Cardiac muscle cell (in vitro differentiated cells and primary cell): Measurements from ENCODE around the gene LDAF1. TPM values are rescaled to one million over a fixed set of nuclear protein-coding genes. Genes with fewer than 3 reads are reported as not detected.
"Not testable (repeated sequence)": the region's sequence is repeated elsewhere in the genome, so short reads cannot be mapped to it uniquely, and the experiment has no call there.

Experiments used
- DNase-seq, 2 donors: peaks; one replicate each; pipeline versions ENCODE4 v3.0.0 to v3.0.0-alpha.2; 2010 to 2017; ENCODE audit warnings: low read depth in 1 of 2, low spot score in 1 of 2
- H3K27ac ChIP-seq: fragments of 200-600 bp; sonication (generic); 2 replicates; pipeline ENCODE4 v1.5.1; 2016
- H3K27me3 ChIP-seq: fragments of 200-600 bp; sonication (generic); 2 replicates; pipeline ENCODE4 v1.6.0; 2016; ENCODE audit warnings: control low read depth
- H3K36me3 ChIP-seq: fragments of 200-600 bp; sonication (generic); 2 replicates; pipeline ENCODE4 v1.5.1; 2016; ENCODE audit warnings: control low read depth
- H3K4me1 ChIP-seq: fragments of 200-600 bp; sonication (generic); 2 replicates; pipeline ENCODE4 v1.8.1; 2017; ENCODE audit warnings: low read depth, mild to moderate bottlenecking, mixed run types
- H3K4me3 ChIP-seq: fragments of 200-600 bp; sonication (generic); 2 replicates; pipeline ENCODE4 v1.5.1; 2016; ENCODE audit warnings: mild to moderate bottlenecking
- H3K9me3 ChIP-seq: fragments of 200-600 bp; sonication (generic); 2 replicates; pipeline ENCODE4 v1.5.1; 2017; ENCODE audit warnings: low read depth, mild to moderate bottlenecking, control low read depth
- polyA plus RNA-seq: library from polyadenylated mRNA; unstranded; fragments of >200 nt; fragmentation: Nextera tagmentation; extraction: Ambion mirVana; gene quantifications from 2 replicates; pipeline ENCODE4 v1.2.1, GENCODE V29; 2016
- total RNA-seq: library from RNA; depleted of rRNA; stranded (reverse); fragments of >200 nt; gene quantifications from 2 replicates; pipeline ENCODE4 v1.2.3, GENCODE V29; 2016
- TF ChIP-seq, protein P1 (sequence below): IDR thresholded peaks from 2 replicates; pipeline ENCODE4 v1.5.1; 2012; ENCODE audit warnings: low read depth, mild to moderate bottlenecking, low read length

The LDAF1 gene
- total and polyA plus RNA-seq, 2 experiments from 2014 or later: 14.3 to 20.7 TPM

DNA sequence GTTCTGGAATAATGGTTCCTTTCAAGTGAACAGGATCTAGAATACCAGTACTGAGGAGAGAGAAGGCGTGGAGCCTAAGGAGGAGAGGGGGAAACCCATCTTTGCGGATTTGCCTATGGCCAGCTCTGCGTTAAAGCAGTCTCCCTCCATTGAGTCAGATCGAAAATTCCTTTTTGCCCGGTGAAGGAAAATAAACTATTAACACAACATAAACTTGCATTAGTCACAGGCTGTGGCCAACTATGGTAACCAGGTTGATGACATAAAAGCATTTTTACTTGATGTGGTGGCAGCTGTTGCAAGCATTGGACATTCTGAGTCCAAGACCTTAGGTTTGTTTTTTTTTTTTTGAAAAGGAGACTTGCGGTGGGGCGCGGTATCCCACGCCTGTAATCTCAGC is 8.9 kb downstream of the LDAF1 start:
- TF ChIP-seq, protein P1, sequence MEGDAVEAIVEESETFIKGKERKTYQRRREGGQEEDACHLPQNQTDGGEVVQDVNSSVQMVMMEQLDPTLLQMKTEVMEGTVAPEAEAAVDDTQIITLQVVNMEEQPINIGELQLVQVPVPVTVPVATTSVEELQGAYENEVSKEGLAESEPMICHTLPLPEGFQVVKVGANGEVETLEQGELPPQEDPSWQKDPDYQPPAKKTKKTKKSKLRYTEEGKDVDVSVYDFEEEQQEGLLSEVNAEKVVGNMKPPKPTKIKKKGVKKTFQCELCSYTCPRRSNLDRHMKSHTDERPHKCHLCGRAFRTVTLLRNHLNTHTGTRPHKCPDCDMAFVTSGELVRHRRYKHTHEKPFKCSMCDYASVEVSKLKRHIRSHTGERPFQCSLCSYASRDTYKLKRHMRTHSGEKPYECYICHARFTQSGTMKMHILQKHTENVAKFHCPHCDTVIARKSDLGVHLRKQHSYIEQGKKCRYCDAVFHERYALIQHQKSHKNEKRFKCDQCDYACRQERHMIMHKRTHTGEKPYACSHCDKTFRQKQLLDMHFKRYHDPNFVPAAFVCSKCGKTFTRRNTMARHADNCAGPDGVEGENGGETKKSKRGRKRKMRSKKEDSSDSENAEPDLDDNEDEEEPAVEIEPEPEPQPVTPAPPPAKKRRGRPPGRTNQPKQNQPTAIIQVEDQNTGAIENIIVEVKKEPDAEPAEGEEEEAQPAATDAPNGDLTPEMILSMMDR: no peak
- Histone ChIP-seq H3K27me3 (no peaks in the 10 kb centered on the region), H3K36me3 (peaks cover 5% of the 10 kb centered on the region), H3K4me3 (no peak overlapping the region), H3K9me3 (no peaks in the 10 kb centered on the region), H3K4me1 (no peaks in the 10 kb centered on the region), H3K27ac (no peak overlapping the region)
- DNase-seq: no peak

DNA sequence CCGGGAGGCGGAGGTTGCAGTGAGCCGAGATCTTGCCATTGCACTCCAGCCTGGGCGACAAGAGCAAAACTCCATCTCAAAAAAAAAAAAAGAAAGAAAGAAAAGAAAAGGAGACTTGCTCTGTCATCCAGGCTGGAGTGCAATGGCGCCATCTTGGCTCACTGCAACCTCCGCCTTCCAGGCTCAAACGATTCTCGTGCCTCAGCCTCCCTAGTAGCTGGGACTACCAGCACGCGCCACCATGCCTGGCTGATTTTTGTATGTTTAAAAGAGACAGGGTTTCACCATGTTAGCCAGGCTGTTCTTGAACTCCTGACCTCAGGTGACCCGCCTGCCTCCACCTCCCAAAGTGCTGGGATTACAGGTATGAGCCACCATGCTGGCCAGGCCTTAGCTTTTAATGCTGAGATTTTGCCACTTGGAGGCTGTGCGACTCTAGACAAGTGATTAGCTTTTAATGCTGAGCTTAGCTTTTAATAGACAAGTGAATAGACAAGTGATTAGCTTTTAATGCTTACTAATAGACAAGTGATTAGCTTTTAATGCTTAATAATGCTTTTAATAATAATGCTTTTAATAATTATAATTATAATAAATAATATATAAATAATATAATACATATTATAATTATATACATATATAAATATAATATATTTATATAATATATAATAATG is 9.6 kb downstream of the LDAF1 start:
- H3K4me1 ChIP-seq: no peaks in the 10 kb centered on the region
- H3K9me3 ChIP-seq: no peaks in the 10 kb centered on the region
- TF ChIP-seq, protein P1: no peak
- H3K4me3 ChIP-seq: no peak overlapping the region
- no peak overlapping the region for H3K27ac ChIP-seq
- H3K27me3 ChIP-seq: no peaks in the 10 kb centered on the region
- no peak for DNase-seq
- H3K36me3 ChIP-seq: peaks cover 5% of the 10 kb centered on the region

- peaks cover 7% of the 10 kb centered on the region for H3K36me3 ChIP-seq
- no peaks in the 10 kb centered on the region for H3K27me3 ChIP-seq
- H3K27ac ChIP-seq: no peak overlapping the region
- no peak for DNase-seq
- H3K9me3 ChIP-seq: no peaks in the 10 kb centered on the region
- H3K4me3 ChIP-seq: no peak overlapping the region
- TF ChIP-seq, protein P1: no peak
- H3K4me1 ChIP-seq: no peaks in the 10 kb centered on the region
These were observed 10.9 kb downstream of the LDAF1 start for GRCh38 chr16:21169249-21169981.

GRCh38 chr16:21170116-21170515 is 11.6 kb downstream of the LDAF1 start:
- not testable (repeated sequence) for H3K4me1 ChIP-seq, H3K36me3 ChIP-seq, H3K4me3 ChIP-seq, H3K27me3 ChIP-seq, H3K9me3 ChIP-seq, DNase-seq, H3K27ac ChIP-seq

DNA sequence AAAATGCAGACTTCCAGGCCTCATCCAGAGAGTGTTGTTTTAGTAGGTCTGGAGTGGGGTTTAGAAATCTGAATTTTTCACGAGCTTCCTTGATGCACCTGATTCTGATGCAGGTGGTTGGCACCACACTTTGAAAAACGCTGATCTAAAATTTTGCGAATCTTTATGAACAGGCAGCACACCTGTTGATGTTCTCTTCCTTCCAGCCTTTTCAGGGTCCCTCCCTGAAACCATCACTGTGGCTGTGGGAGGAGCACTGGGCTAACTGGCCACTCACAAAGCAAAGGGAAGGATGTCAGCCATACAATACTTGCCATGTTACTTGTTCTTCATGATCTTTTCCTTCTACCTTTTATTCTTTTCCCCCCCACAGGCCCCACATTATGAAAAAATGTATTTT is 14.2 kb downstream of the LDAF1 start:
- no peaks in the 10 kb centered on the region for H3K9me3 ChIP-seq
- no peak for DNase-seq
- TF ChIP-seq, protein P1: no peak
- no peaks in the 10 kb centered on the region for H3K4me1 ChIP-seq
- H3K36me3 ChIP-seq: peaks cover 9% of the 10 kb centered on the region
- H3K4me3 ChIP-seq: no peak overlapping the region
- no peaks in the 10 kb centered on the region for H3K27me3 ChIP-seq
- H3K27ac ChIP-seq: no peak overlapping the region

DNA sequence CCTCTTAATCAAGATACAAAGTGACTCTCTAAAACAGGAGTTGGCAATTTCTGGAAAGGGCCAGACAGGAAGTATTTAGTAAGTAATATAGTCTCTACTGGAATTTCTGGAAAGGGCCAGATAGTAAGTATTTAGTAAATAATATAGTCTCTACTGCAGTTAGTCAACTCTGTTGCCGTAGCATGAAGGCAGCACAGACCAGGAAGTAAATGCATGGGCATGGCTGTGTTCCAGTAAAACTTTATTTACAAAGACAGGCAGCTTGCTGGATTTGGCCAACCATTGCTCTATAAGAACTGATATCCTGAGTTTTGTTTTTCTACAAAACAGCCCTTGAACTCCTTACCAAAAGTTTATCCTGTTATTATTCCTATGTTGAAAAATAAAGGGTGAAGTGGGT is 16.9 kb downstream of the LDAF1 start:
- no peaks in the 10 kb centered on the region for H3K27me3 ChIP-seq
- no peaks in the 10 kb centered on the region for H3K4me1 ChIP-seq
- peaks cover 9% of the 10 kb centered on the region for H3K36me3 ChIP-seq
- no peak overlapping the region for H3K4me3 ChIP-seq
- TF ChIP-seq, protein P1: no peak
- DNase-seq: no peak
- no peaks in the 10 kb centered on the region for H3K9me3 ChIP-seq
- no peak overlapping the region for H3K27ac ChIP-seq
